A549 (cell line): ENCODE data around the gene CAVIN3. TPM values are rescaled to one million over a fixed set of nuclear protein-coding genes. Genes with fewer than 3 reads are reported as not detected.

Experiments used
- ATAC-seq, 2 experiments: fragments of 200-7000 bp in 1 of 2; fragments of >200 bp in 1 of 2; cut with Nextera tagmentation in 1 of 2; cut with Tn5 transposase in 1 of 2; 3 replicates each; pipeline versions ENCODE4 v1.8.0 to v1.9.1; 2018 to 2020; ENCODE audit warnings: mild to moderate bottlenecking in 1 of 2, moderate library complexity in 1 of 2
- CTCF ChIA-PET: fragments of 300-600 bp; sonication (Branson Sonifier 250); formaldehyde crosslinking; extraction: SDS; loops from one replicate; lab custom pipeline; 2021; ENCODE audit warnings: antibody characterized with exemption, inconsistent platforms; lab: Yijun Ruan, JAX
- POLR2A ChIA-PET: fragments of 350-600 bp; formaldehyde crosslinking; extraction: SDS; loops from one replicate; lab custom pipeline; 2021; ENCODE audit warnings: antibody characterized with exemption, inconsistent platforms; lab: Yijun Ruan, JAX
- DNase-seq, 2 experiments: peaks; one replicate each; pipeline versions ENCODE4 v3.0.0 to v3.0.0-alpha.2; 2011 to 2016; ENCODE audit warnings: low read depth in 1 of 2, low spot score in 1 of 2
- FAIRE-seq: peaks from 2 replicates; lab custom pipeline; 2011; peaks lifted over from hg19 to GRCh38; lab: Jason Lieb, UNC
- H3K27ac ChIP-seq, 2 experiments: fragments of >200 bp; sonication (Bioruptor Twin); formaldehyde crosslinking; 3 replicates each; pipeline ENCODE4 v1.5.1; 2016 to 2017
- H3K4me1 ChIP-seq: fragments of >200 bp; sonication (Bioruptor Twin); formaldehyde crosslinking; 3 replicates; pipeline ENCODE4 v1.6.1; 2016
- H3K4me2 ChIP-seq: fragments of >200 bp; sonication (Bioruptor Twin); formaldehyde crosslinking; 3 replicates; pipeline ENCODE4 v1.6.1; 2016
- H3K4me3 ChIP-seq: fragments of >200 bp; sonication (Bioruptor Twin); formaldehyde crosslinking; 3 replicates; pipeline ENCODE4 v1.5.1; 2016
- H3K9me3 ChIP-seq: fragments of >200 bp; sonication (Bioruptor Twin); formaldehyde crosslinking; 3 replicates; pipeline ENCODE4 v1.6.1; 2016
- BCL3 ChIP-seq: fragments of >200 bp; sonication (Bioruptor Twin); formaldehyde crosslinking; IDR thresholded peaks from 3 replicates; pipeline ENCODE4 v1.6.1; 2016
- BHLHE40 ChIP-seq: IDR thresholded peaks from 2 replicates; pipeline ENCODE4 v1.6.1; 2012; ENCODE audit warnings: low read depth, low read length, inconsistent platforms
- CBX2 ChIP-seq: fragments of 200-600 bp; sonication (generic); IDR thresholded peaks from 2 replicates; pipeline ENCODE4 v1.6.1; 2016; ENCODE audit warnings: low read depth, mild to moderate bottlenecking, borderline replicate concordance
- CBX8 ChIP-seq: fragments of 200-600 bp; sonication (generic); IDR thresholded peaks from 2 replicates; pipeline ENCODE4 v1.6.1; 2016
- CHD4 ChIP-seq: fragments of 200-600 bp; sonication (generic); IDR thresholded peaks from 2 replicates; pipeline ENCODE4 v1.6.1; 2016; ENCODE audit warnings: antibody characterized with exemption, mild to moderate bottlenecking, borderline replicate concordance
- E2F6 ChIP-seq: IDR thresholded peaks from 2 replicates; pipeline ENCODE4 v1.6.1; 2012; ENCODE audit warnings: low read depth, borderline replicate concordance
- EHF ChIP-seq: fragments of 250-450 bp; sonication (Bioruptor Pico); IDR thresholded peaks from 2 replicates; pipeline ENCODE4 v1.5.0; 2020; ENCODE audit warnings: mild to moderate bottlenecking
- EHMT2 ChIP-seq: fragments of 200-600 bp; sonication (generic); IDR thresholded peaks from 2 replicates; pipeline ENCODE4 v1.6.1; 2016; ENCODE audit warnings: antibody characterized with exemption, low read depth, mild to moderate bottlenecking, moderate library complexity
- HMGXB4 ChIP-seq: fragments of 250-450 bp; sonication (Bioruptor Pico); IDR thresholded peaks from 2 replicates; pipeline ENCODE4 v1.5.0; 2021; ENCODE audit warnings: mild to moderate bottlenecking, moderate library complexity, borderline replicate concordance
- HOXB13 ChIP-seq: fragments of 250-450 bp; sonication (Bioruptor Pico); IDR thresholded peaks from 2 replicates; pipeline ENCODE4 v1.5.0; 2020; ENCODE audit warnings: low read depth, mild to moderate bottlenecking, moderate library complexity
- JUN ChIP-seq, 2 experiments: fragments of >200 bp; sonication (Bioruptor Twin); formaldehyde crosslinking; IDR thresholded peaks; 2 replicates in 1 of 2; 3 replicates in 1 of 2; pipeline ENCODE4 v1.6.1; 2016 to 2017
- MAFK ChIP-seq: fragments of 450-650 bp; IDR thresholded peaks from 2 replicates; pipeline ENCODE4 v1.6.1; 2014; ENCODE audit not compliant: partially characterized antibody
- MAX ChIP-seq: IDR thresholded peaks from 2 replicates; pipeline ENCODE4 v1.6.1; 2012
- MAZ ChIP-seq: fragments of 150-350 bp; IDR thresholded peaks from 2 replicates; pipeline ENCODE4 v1.6.1; 2014; ENCODE audit warnings: antibody characterized with exemption, low read depth, low read length, borderline replicate concordance
- NPAS2 ChIP-seq: fragments of 250-450 bp; sonication (Bioruptor Pico); IDR thresholded peaks from 2 replicates; pipeline ENCODE4 v1.8.0; 2022; ENCODE audit warnings: mild to moderate bottlenecking, moderate library complexity, borderline replicate concordance
- PHF8 ChIP-seq: fragments of 200-600 bp; sonication (generic); IDR thresholded peaks from 2 replicates; pipeline ENCODE4 v1.6.1; 2016; ENCODE audit warnings: low read depth, mild to moderate bottlenecking, antibody characterized with exemption, moderate library complexity, borderline replicate concordance
- POLR2A ChIP-seq: IDR thresholded peaks from 2 replicates; pipeline ENCODE4 v1.6.1; 2012; ENCODE audit warnings: mild to moderate bottlenecking, low read length
- RARB ChIP-seq: fragments of 250-450 bp; sonication (Bioruptor Pico); IDR thresholded peaks from 2 replicates; pipeline ENCODE4 v1.8.0; 2021; ENCODE audit warnings: mild to moderate bottlenecking, moderate library complexity
- RNF2 ChIP-seq: fragments of 200-600 bp; sonication (generic); IDR thresholded peaks from 2 replicates; pipeline ENCODE4 v1.6.1; 2016; ENCODE audit warnings: low read depth, mild to moderate bottlenecking, antibody characterized with exemption, moderate library complexity, borderline replicate concordance
- SREBF2 ChIP-seq: fragments of 450-650 bp; IDR thresholded peaks from 2 replicates; pipeline ENCODE4 v1.6.1; 2014; ENCODE audit warnings: mild to moderate bottlenecking, moderate library complexity
- TFCP2L1 ChIP-seq: fragments of 250-450 bp; sonication (Bioruptor Pico); IDR thresholded peaks from 2 replicates; pipeline ENCODE4 v1.5.0; 2021; ENCODE audit warnings: mild to moderate bottlenecking
- TP53 ChIP-seq: fragments of 250-450 bp; sonication (Bioruptor Pico); IDR thresholded peaks from 2 replicates; pipeline ENCODE4 v1.5.0; 2021; ENCODE audit warnings: mild to moderate bottlenecking, moderate library complexity
- ZSCAN20 ChIP-seq: fragments of 250-450 bp; sonication (Bioruptor Pico); IDR thresholded peaks from 2 replicates; pipeline ENCODE4 v1.8.0; 2022; ENCODE audit warnings: mild to moderate bottlenecking, moderate library complexity
- WGBS: methylation state at CpG from one replicate; pipeline ENCODE4 v1.1.6; 2017; ENCODE audit errors: missing lambda C conversion rate; 5-methylcytosine and 5-hydroxymethylcytosine counted together
- polyA plus RNA-seq, 4 experiments: library from polyadenylated mRNA; depleted of rRNA in 3 of 4; stranded (reverse); fragments of >200 nt; fragmentation: RNase III in 1 of 4; extraction: RNeasy Plus Mini Kit Qiagen cat#74134 plus additional on column Dnase treatment in 1 of 4; gene quantifications; 2 replicates in 3 of 4; 3 replicates in 1 of 4; pipeline ENCODE4 v1.2.3, GENCODE V29; 2011 to 2017

Gene CAVIN3
- polyA plus RNA-seq, 2 of the 4 experiments (the other 2 are of a cell fraction): 6.0 to 26.7 TPM

GRCh38 chr11:6332066-6332465 lies 11.8 kb upstream of the CAVIN3 start:
- ATAC-seq (no peak), DNase-seq (no peak), FAIRE-seq (no peak)
- no peak for TF ChIP-seq HOXB13 (CRISPR knock-in tag)
- TF ChIP-seq ZSCAN20 (CRISPR knock-in tag): no peak
- no peak for TF ChIP-seq E2F6
- TF ChIP-seq CBX2: no peak
- TF ChIP-seq RNF2: no peak
- no peak for TF ChIP-seq CHD4
- no peak for TF ChIP-seq MAFK
- no peak for TF ChIP-seq BHLHE40
- TF ChIP-seq EHMT2: no peak
- no peak for TF ChIP-seq NPAS2
- Histone ChIP-seq H3K4me2 (no peak overlapping the region), H3K4me3 (no peak overlapping the region), H3K27ac (no peak overlapping the region), H3K4me1 (no peaks in the 10 kb centered on the region), H3K9me3 (no peaks in the 10 kb centered on the region)
- CTCF ChIA-PET: interaction anchor here (0.9 kb wide), 1 partner anchor 47 kb away, joined by 3 read pairs; no protein-coding TSS in a partner anchor
- WGBS: 67% methylated on average over 5 of the region's 5 CpGs
- POLR2A ChIA-PET: no interaction called here

GRCh38 chr11:6328321-6328720 lies 8.0 kb upstream of the CAVIN3 start:
- FAIRE-seq (no peak), DNase-seq (no peak), ATAC-seq (no peak)
- Histone ChIP-seq H3K4me3 (no peak overlapping the region), H3K4me2 (no peak overlapping the region), H3K4me1 (no peaks in the 10 kb centered on the region), H3K27ac (no peak overlapping the region), H3K9me3 (no peaks in the 10 kb centered on the region)
- CTCF ChIA-PET: interaction anchor here (1.5 to 2.4 kb wide), 2 partner anchors 25 to 30 kb away, joined by 5 to 10 read pairs; no protein-coding TSS in a partner anchor
- POLR2A ChIA-PET: interaction anchor here (0.6 kb wide), 1 partner anchor 12 kb away, joined by 4 read pairs; no protein-coding TSS in a partner anchor
- TF ChIP-seq EHMT2 (no peak), EHF (CRISPR knock-in tag) (no peak), SREBF2 (no peak), TP53 (CRISPR knock-in tag) (no peak), E2F6 (no peak), RARB (CRISPR knock-in tag) (no peak), BCL3 (no peak), HMGXB4 (CRISPR knock-in tag) (no peak), POLR2A (no peak), PHF8 (no peak), JUN (IDR thresholded peaks at IDR 0.05) (no peak), MAZ (no peak), MAX (no peak), MAFK (no peak), CBX8 (no peak), TFCP2L1 (CRISPR knock-in tag) (no peak)
